SK-N-SH (cell line): ENCODE data around the gene CPTP. TPM values are rescaled to one million over a fixed set of nuclear protein-coding genes. Genes with fewer than 3 reads are reported as not detected.

Experiments
- CTCF ChIA-PET: fragments of 300-600, 350-600 bp; formaldehyde crosslinking; extraction: SDS; loops from one replicate; lab custom pipeline; 2021; lab: Yijun Ruan, JAX
- POLR2A ChIA-PET: fragments of 350-600 bp; sonication (Branson Sonifier 250); formaldehyde crosslinking; extraction: SDS; loops from one replicate; lab custom pipeline; 2020; ENCODE audit warnings: antibody characterized with exemption, inconsistent platforms; lab: Yijun Ruan, JAX
- DNase-seq: peaks from one replicate; pipeline ENCODE4 v3.0.0; 2012
- H2AFZ ChIP-seq: fragments of 200-600 bp; sonication (generic); 2 replicates; pipeline ENCODE4 v1.8.1; 2016; ENCODE audit warnings: antibody characterized with exemption, mild to moderate bottlenecking, low read depth
- H3F3A ChIP-seq: fragments of 200-600 bp; sonication (generic); replicated peaks from 2 replicates; pipeline ENCODE3; 2016; ENCODE audit warnings: antibody characterized with exemption, mild to moderate bottlenecking; ENCODE audit not compliant: insufficient read depth
- H3K27ac ChIP-seq, 2 experiments: fragments of 200-500 bp in 1 of 2; fragments of 200-600 bp in 1 of 2; sonication (Bioruptor generic) in 1 of 2; sonication (generic), shearing (Covaris generic) in 1 of 2; 2 replicates each; pipeline versions ENCODE4 v1.5.1 to v1.6.1; 2014 to 2016; ENCODE audit warnings: low read depth in 2 of 2, inconsistent platforms in 1 of 2, low read length in 1 of 2, mild to moderate bottlenecking in 1 of 2, mixed read lengths in 1 of 2
- H3K27me3 ChIP-seq: fragments of 200-600 bp; sonication (generic), shearing (Covaris generic); 2 replicates; pipeline ENCODE4 v1.6.1; 2016; ENCODE audit warnings: mixed run types; ENCODE audit not compliant: insufficient read depth
- H3K36me3 ChIP-seq, 2 experiments: fragments of 200-500 bp in 1 of 2; fragments of 200-600 bp in 1 of 2; sonication (Bioruptor generic) in 1 of 2; sonication (generic) in 1 of 2; replicated peaks in 1 of 2; 2 replicates each; pipeline versions ENCODE3 to v1.5.1; 2014 to 2016; ENCODE audit warnings: low read length in 1 of 2, mild to moderate bottlenecking in 1 of 2; ENCODE audit not compliant: insufficient read depth in 2 of 2, control insufficient read depth in 1 of 2
- H3K4me1 ChIP-seq, 2 experiments: fragments of 200-500 bp in 1 of 2; fragments of 200-600 bp in 1 of 2; sonication (Bioruptor generic) in 1 of 2; sonication (generic), shearing (Covaris generic) in 1 of 2; 2 replicates each; pipeline versions ENCODE4 v1.5.1 to v1.6.1; 2014 to 2016; ENCODE audit warnings: low read depth in 1 of 2, low read length in 1 of 2, mixed run types in 1 of 2; ENCODE audit not compliant: insufficient read depth in 2 of 2, control insufficient read depth in 1 of 2
- H3K4me2 ChIP-seq: fragments of 200-600 bp; sonication (generic), shearing (Covaris generic); 2 replicates; pipeline ENCODE4 v1.6.1; 2017; ENCODE audit warnings: mixed run types
- H3K4me3 ChIP-seq, 2 experiments: fragments of 200-500 bp in 1 of 2; fragments of 200-600 bp in 1 of 2; sonication (Bioruptor generic) in 1 of 2; sonication (generic), shearing (Covaris generic) in 1 of 2; 2 replicates each; pipeline versions ENCODE4 v1.5.1 to v1.8.1; 2014 to 2016; ENCODE audit warnings: low read depth in 2 of 2, inconsistent platforms in 1 of 2, low read length in 1 of 2, mild to moderate bottlenecking in 1 of 2, mixed read lengths in 1 of 2, moderate library complexity in 1 of 2
- H3K79me2 ChIP-seq: fragments of 200-600 bp; sonication (generic); 2 replicates; pipeline ENCODE4 v1.8.1; 2017; ENCODE audit warnings: mild to moderate bottlenecking; ENCODE audit not compliant: insufficient read depth
- H3K9ac ChIP-seq: fragments of 200-600 bp; sonication (generic); 2 replicates; pipeline ENCODE4 v1.6.1; 2017; ENCODE audit warnings: mixed run types
- H3K9me2 ChIP-seq: fragments of 200-600 bp; sonication (generic); 2 replicates; pipeline ENCODE4 v1.6.1; 2017; ENCODE audit warnings: mixed run types
- H3K9me3 ChIP-seq: fragments of 200-600 bp; sonication (generic); 2 replicates; pipeline ENCODE4 v1.6.1; 2017; ENCODE audit warnings: mixed run types, mild to moderate bottlenecking, moderate library complexity
- H4K20me1 ChIP-seq: fragments of 200-600 bp; sonication (generic); 2 replicates; pipeline ENCODE4 v1.6.1; 2017; ENCODE audit warnings: mild to moderate bottlenecking, mixed run types; ENCODE audit not compliant: insufficient read depth
- FOSL2 ChIP-seq: IDR thresholded peaks from 2 replicates; pipeline ENCODE4 v1.4.0; 2012; ENCODE audit warnings: low read depth, mild to moderate bottlenecking, moderate library complexity, borderline replicate concordance
- FOXJ3 ChIP-seq: sonication (generic); formaldehyde crosslinking; IDR thresholded peaks from 2 replicates; pipeline ENCODE4 v1.5.1; 2020; ENCODE audit warnings: mild to moderate bottlenecking, missing genetic modification reagents
- FOXM1 ChIP-seq: IDR thresholded peaks from 2 replicates; pipeline ENCODE4 v1.4.0; 2012; ENCODE audit warnings: low read depth, mild to moderate bottlenecking
- GATA2 ChIP-seq: sonication (generic); formaldehyde crosslinking; IDR thresholded peaks from 2 replicates; pipeline ENCODE4 v1.5.0; 2020; ENCODE audit warnings: mild to moderate bottlenecking, missing genetic modification reagents
- MXI1 ChIP-seq: IDR thresholded peaks from 2 replicates; pipeline ENCODE4 v1.6.1; 2012; ENCODE audit warnings: mild to moderate bottlenecking, low read depth, low read length, improper control_type of control experiment
- POLR2AphosphoS5 ChIP-seq: IDR thresholded peaks from 2 replicates; pipeline ENCODE4 v1.6.1; 2012; ENCODE audit warnings: low read depth, low read length
- RAD21 ChIP-seq: IDR thresholded peaks from 2 replicates; pipeline ENCODE4 v1.6.1; 2012; ENCODE audit warnings: mild to moderate bottlenecking, low read length
- RFX5 ChIP-seq: IDR thresholded peaks from 2 replicates; pipeline ENCODE4 v1.6.1; 2012; ENCODE audit warnings: mild to moderate bottlenecking, improper control_type of control experiment, low read length
- SMC3 ChIP-seq: IDR thresholded peaks from 2 replicates; pipeline ENCODE4 v1.6.1; 2012; ENCODE audit warnings: low read depth, low read length, improper control_type of control experiment
- TCF12 ChIP-seq: IDR thresholded peaks from 2 replicates; pipeline ENCODE4 v1.4.0; 2012
- YY1 ChIP-seq: IDR thresholded peaks from 2 replicates; pipeline ENCODE4 v1.4.0; 2012; ENCODE audit warnings: low read depth, mild to moderate bottlenecking
- WGBS: methylation state at CpG from one replicate; pipeline ENCODE4 v1.1.6; 2017; ENCODE audit warnings: low lambda C conversion rate; 5-methylcytosine and 5-hydroxymethylcytosine counted together
- polyA plus RNA-seq, 3 experiments: library from polyadenylated mRNA; depleted of rRNA; stranded (reverse); fragments of >200 nt; gene quantifications; 2 replicates each; pipeline ENCODE4 v1.2.3, GENCODE V29; 2012
- TF ChIP-seq, protein P1 (sequence below): IDR thresholded peaks from 2 replicates; pipeline ENCODE4 v1.4.0; 2012; ENCODE audit warnings: low read depth, borderline replicate concordance
- TF ChIP-seq, protein P2 (sequence below): fragments of 150-350 bp; IDR thresholded peaks from 2 replicates; pipeline ENCODE4 v1.6.1; 2017; ENCODE audit warnings: antibody characterized with exemption, low read length, low read depth, borderline replicate concordance
- TF ChIP-seq, protein P3 (sequence below): IDR thresholded peaks from 2 replicates; pipeline ENCODE4 v1.4.0; 2012; ENCODE audit warnings: low read depth, borderline replicate concordance
- TF ChIP-seq, protein P4 (sequence below): IDR thresholded peaks from 2 replicates; pipeline ENCODE4; 2012
- TF ChIP-seq, protein P5 (sequence below): IDR thresholded peaks from 2 replicates; pipeline ENCODE4 v1.4.0; 2012; ENCODE audit warnings: low read depth
- TF ChIP-seq, protein P6 (sequence below): fragments of 150-350 bp; IDR thresholded peaks from 2 replicates; pipeline ENCODE4 v1.6.1; 2016; ENCODE audit warnings: mild to moderate bottlenecking, low read depth, low read length

The CPTP gene
- polyA plus RNA-seq, 1 of the 3 experiments (the other 2 are of a cell fraction), result 13.4 TPM

DNA sequence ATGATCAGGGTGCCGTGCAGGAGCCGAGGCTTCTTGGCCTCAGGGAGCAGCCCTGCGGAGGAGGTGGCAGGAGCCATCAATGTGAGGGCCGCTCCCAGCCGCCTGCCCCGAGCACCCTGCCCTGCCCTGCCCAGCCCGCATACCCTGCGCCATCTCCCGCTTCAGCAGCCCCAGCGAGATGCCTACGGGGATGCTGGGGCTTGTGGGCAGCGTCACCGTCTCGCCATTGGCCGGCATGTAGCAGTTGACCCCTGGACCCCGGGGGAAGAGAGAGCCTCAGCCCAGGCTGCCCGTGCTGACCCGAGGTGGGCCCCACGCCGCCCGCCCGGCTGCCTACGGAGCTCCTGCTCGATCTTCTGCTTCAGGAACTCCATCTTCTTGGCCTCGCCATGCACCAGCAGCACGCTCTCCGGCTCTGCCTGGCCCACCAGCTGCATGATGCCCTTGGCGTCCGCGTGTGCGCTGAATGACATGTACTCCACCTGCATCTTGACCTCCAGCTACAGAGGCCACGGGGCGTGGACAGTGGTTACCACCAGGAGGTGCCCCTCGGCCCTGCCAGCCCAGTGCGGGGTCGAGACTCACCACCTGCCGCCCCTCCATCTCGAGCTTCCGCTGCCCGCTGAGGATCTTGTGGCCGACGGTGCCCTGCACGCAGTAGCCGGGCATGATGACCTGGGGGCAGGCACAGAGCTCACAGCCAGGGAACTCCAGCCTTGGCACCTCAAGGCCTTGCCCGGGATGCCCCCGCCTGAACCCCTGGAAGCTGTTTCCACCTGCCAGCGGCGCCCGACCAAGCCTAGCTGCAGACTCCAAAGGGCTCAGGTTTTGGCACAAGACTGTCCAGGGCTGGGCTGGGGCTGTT lies 11.9 kb upstream of the CPTP start:
- no peaks in the 10 kb centered on the region for H3K9me3 ChIP-seq
- no peaks in the 10 kb centered on the region for H3K27me3 ChIP-seq
- H3K9ac ChIP-seq, result no peak overlapping the region
- peaks cover 3% of the 10 kb centered on the region for H3F3A ChIP-seq
- no peak for DNase-seq
- TF ChIP-seq, protein P1, sequence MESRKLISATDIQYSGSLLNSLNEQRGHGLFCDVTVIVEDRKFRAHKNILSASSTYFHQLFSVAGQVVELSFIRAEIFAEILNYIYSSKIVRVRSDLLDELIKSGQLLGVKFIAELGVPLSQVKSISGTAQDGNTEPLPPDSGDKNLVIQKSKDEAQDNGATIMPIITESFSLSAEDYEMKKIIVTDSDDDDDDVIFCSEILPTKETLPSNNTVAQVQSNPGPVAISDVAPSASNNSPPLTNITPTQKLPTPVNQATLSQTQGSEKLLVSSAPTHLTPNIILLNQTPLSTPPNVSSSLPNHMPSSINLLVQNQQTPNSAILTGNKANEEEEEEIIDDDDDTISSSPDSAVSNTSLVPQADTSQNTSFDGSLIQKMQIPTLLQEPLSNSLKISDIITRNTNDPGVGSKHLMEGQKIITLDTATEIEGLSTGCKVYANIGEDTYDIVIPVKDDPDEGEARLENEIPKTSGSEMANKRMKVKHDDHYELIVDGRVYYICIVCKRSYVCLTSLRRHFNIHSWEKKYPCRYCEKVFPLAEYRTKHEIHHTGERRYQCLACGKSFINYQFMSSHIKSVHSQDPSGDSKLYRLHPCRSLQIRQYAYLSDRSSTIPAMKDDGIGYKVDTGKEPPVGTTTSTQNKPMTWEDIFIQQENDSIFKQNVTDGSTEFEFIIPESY, result no peak
- TF ChIP-seq, protein P2, sequence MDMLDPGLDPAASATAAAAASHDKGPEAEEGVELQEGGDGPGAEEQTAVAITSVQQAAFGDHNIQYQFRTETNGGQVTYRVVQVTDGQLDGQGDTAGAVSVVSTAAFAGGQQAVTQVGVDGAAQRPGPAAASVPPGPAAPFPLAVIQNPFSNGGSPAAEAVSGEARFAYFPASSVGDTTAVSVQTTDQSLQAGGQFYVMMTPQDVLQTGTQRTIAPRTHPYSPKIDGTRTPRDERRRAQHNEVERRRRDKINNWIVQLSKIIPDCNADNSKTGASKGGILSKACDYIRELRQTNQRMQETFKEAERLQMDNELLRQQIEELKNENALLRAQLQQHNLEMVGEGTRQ, result no peak
- TF ChIP-seq SMC3 (no peak), POLR2AphosphoS5 (no peak), TCF12 (no peak), RAD21 (no peak), YY1 (no peak), FOSL2 (no peak), GATA2 (CRISPR knock-in tag) (no peak), RFX5 (no peak), FOXJ3 (CRISPR knock-in tag) (no peak), MXI1 (no peak), FOXM1 (no peak)
- TF ChIP-seq, protein P3, sequence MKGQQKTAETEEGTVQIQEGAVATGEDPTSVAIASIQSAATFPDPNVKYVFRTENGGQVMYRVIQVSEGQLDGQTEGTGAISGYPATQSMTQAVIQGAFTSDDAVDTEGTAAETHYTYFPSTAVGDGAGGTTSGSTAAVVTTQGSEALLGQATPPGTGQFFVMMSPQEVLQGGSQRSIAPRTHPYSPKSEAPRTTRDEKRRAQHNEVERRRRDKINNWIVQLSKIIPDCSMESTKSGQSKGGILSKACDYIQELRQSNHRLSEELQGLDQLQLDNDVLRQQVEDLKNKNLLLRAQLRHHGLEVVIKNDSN, result no peak
- TF ChIP-seq, protein P4, sequence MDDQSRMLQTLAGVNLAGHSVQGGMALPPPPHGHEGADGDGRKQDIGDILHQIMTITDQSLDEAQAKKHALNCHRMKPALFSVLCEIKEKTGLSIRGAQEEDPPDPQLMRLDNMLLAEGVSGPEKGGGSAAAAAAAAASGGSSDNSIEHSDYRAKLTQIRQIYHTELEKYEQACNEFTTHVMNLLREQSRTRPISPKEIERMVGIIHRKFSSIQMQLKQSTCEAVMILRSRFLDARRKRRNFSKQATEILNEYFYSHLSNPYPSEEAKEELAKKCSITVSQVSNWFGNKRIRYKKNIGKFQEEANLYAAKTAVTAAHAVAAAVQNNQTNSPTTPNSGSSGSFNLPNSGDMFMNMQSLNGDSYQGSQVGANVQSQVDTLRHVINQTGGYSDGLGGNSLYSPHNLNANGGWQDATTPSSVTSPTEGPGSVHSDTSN, result no peak
- TF ChIP-seq, protein P5, sequence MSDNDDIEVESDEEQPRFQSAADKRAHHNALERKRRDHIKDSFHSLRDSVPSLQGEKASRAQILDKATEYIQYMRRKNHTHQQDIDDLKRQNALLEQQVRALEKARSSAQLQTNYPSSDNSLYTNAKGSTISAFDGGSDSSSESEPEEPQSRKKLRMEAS, result no peak
- TF ChIP-seq, protein P6, sequence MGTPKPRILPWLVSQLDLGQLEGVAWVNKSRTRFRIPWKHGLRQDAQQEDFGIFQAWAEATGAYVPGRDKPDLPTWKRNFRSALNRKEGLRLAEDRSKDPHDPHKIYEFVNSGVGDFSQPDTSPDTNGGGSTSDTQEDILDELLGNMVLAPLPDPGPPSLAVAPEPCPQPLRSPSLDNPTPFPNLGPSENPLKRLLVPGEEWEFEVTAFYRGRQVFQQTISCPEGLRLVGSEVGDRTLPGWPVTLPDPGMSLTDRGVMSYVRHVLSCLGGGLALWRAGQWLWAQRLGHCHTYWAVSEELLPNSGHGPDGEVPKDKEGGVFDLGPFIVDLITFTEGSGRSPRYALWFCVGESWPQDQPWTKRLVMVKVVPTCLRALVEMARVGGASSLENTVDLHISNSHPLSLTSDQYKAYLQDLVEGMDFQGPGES, result no peak
- 95% methylated on average over 19 of the region's 49 CpGs for WGBS
- H3K4me1 ChIP-seq, result peaks cover 0 to 8% of the 10 kb centered on the region in 2 experiments; a peak in 1 of 4 replicates
- H3K4me2 ChIP-seq, result no peak overlapping the region
- peaks cover 29% of the 10 kb centered on the region for H3K79me2 ChIP-seq
- no peak overlapping the region for H3K4me3 ChIP-seq
- H3K9me2 ChIP-seq, result no peaks in the 10 kb centered on the region
- CTCF ChIA-PET, result interaction anchor here (0.8 to 3.7 kb wide), 4 partner anchors 21 to 59 kb away, joined by 3 to 13 read pairs (median 4); no protein-coding TSS in a partner anchor
- no peak overlapping the region for H3K27ac ChIP-seq
- POLR2A ChIA-PET, result interaction anchor here (0.6 kb wide), 1 partner anchor 62 kb away, joined by 3 read pairs; no protein-coding TSS in a partner anchor
- H3K36me3 ChIP-seq, result peaks cover 12 to 56% of the 10 kb centered on the region in 2 experiments
- H2AFZ ChIP-seq, result no peak overlapping the region
- H4K20me1 ChIP-seq, result peaks cover 17% of the 10 kb centered on the region; the same call in 1 of the 2 replicates
